Measurements from ENCODE around the gene SPOCK3. TPM values are rescaled to one million over a fixed set of nuclear protein-coding genes. Genes with fewer than 3 reads are reported as not detected.

The SPOCK3 gene
- total and polyA plus RNA-seq, 2 donors (not counting 3 experiments of a cell fraction or from before 2014, with no cell fraction given): 0.10 TPM; not detected in 1

DNA sequence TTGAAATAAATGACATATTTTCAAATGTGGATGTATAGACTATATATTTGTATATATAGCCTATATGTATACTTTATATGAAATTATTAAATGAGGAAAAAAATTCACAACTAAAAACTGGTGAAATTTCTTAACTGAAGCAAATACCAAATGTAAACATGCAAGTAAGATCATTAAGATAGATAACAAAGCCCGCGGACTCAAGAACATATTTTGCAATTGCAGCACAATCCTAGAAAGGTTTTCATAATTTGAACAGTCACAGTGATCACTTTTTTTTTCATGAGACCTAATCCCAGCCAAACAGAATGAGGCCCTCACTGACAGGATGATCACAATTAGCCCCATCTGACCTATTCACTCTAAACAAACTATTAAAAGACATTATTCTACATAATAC lies 123.2 kb downstream of the SPOCK3 start:
- no peak for DNase-seq (ENCODE audit: low read depth, low spot score)
- Histone ChIP-seq H3K79me2 (ENCODE audit: control insufficient read depth, insufficient read depth, low read length) (no peaks in the 10 kb centered on the region), H4K20me1 (replicated peaks; ENCODE audit: control insufficient read depth, extremely low read depth, insufficient read depth, low read length) (no peaks in the 10 kb centered on the region), H3K4me1 (ENCODE audit: control insufficient read depth, extremely low read depth, insufficient read depth, low read length) (no peaks in the 10 kb centered on the region), H2AFZ (ENCODE audit: low read depth, low read length) (no peak overlapping the region), H3K9ac (replicated peaks; ENCODE audit: extremely low read depth, insufficient read depth, low read length) (no peak overlapping the region), H3K9me3 (replicated peaks; ENCODE audit: control insufficient read depth, insufficient read depth, low read length) (no peaks in the 10 kb centered on the region), H3K27me3 (ENCODE audit: control insufficient read depth in 2 of 2, insufficient read depth in 2 of 2, low read length in 2 of 2) (no peaks in the 10 kb centered on the region), H3K36me3 (ENCODE audit: control insufficient read depth in 2 of 2, extremely low read depth in 1 of 2, insufficient read depth in 2 of 2, low read length in 2 of 2) (no peaks in the 10 kb centered on the region), H3K4me2 (ENCODE audit: insufficient read depth, low read length) (no peak overlapping the region), H3K27ac (ENCODE audit: insufficient read depth, low read depth, low read length) (no peak overlapping the region), H3K9me1 (replicated peaks; ENCODE audit: control insufficient read depth, extremely low read depth, insufficient read depth, low read length) (no peaks in the 10 kb centered on the region), H3K4me3 (replicated peaks in 1 of 3; ENCODE audit: insufficient read depth in 1 of 3, low read depth in 1 of 3, low read length in 3 of 3) (no peak overlapping the region)
- dilution Hi-C loops (cut with MboI; ENCODE audit: extremely low pct_ligation_motif_present, low sequenced_read_pairs): no loop called here
- intact Hi-C loops (cut with micrococcal nuclease): no loop called here
- TF ChIP-seq GATA2 (IDR thresholded peaks at IDR 0.05; ENCODE audit: insufficient read depth, insufficient read length, low read depth, low read length): no peak
- no peak for TF ChIP-seq EZH2 (IDR thresholded peaks at IDR 0.05; ENCODE audit: borderline replicate concordance, low read depth, low read length, severe bottlenecking)
- no peak for TF ChIP-seq POLR2AphosphoS5 (IDR thresholded peaks at IDR 0.05; ENCODE audit: insufficient read depth, low read depth, low read length)
- no peak for TF ChIP-seq POLR2A (IDR thresholded peaks at IDR 0.05; ENCODE audit: low read depth, low read length)
- no peak for TF ChIP-seq MYC (IDR thresholded peaks at IDR 0.05; ENCODE audit: low read depth, low read length)
- TF ChIP-seq, protein P1, sequence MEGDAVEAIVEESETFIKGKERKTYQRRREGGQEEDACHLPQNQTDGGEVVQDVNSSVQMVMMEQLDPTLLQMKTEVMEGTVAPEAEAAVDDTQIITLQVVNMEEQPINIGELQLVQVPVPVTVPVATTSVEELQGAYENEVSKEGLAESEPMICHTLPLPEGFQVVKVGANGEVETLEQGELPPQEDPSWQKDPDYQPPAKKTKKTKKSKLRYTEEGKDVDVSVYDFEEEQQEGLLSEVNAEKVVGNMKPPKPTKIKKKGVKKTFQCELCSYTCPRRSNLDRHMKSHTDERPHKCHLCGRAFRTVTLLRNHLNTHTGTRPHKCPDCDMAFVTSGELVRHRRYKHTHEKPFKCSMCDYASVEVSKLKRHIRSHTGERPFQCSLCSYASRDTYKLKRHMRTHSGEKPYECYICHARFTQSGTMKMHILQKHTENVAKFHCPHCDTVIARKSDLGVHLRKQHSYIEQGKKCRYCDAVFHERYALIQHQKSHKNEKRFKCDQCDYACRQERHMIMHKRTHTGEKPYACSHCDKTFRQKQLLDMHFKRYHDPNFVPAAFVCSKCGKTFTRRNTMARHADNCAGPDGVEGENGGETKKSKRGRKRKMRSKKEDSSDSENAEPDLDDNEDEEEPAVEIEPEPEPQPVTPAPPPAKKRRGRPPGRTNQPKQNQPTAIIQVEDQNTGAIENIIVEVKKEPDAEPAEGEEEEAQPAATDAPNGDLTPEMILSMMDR (IDR thresholded peaks at IDR 0.05; ENCODE audit: extremely low read depth in 1 of 2, insufficient read depth in 1 of 2, low read depth in 1 of 2, low read length in 2 of 2): no peak
- no peak for TF ChIP-seq FOS (IDR thresholded peaks at IDR 0.05; ENCODE audit: borderline replicate concordance, insufficient read depth, low read length)
- TF ChIP-seq JUN (IDR thresholded peaks at IDR 0.05; ENCODE audit: borderline replicate concordance, insufficient read depth, insufficient read length, low read depth): no peak
- TF ChIP-seq, protein P2, sequence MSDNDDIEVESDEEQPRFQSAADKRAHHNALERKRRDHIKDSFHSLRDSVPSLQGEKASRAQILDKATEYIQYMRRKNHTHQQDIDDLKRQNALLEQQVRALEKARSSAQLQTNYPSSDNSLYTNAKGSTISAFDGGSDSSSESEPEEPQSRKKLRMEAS (IDR thresholded peaks at IDR 0.05; ENCODE audit: insufficient read depth, insufficient read length): no peak
- CTCF ChIA-PET: no interaction called here
- no TSS peak for BruUV-seq (replicated peaks)
- POLR2A ChIA-PET: no interaction called here
- no peak for FAIRE-seq
